ENCODE measurements around the gene BCORL1.

DNA sequence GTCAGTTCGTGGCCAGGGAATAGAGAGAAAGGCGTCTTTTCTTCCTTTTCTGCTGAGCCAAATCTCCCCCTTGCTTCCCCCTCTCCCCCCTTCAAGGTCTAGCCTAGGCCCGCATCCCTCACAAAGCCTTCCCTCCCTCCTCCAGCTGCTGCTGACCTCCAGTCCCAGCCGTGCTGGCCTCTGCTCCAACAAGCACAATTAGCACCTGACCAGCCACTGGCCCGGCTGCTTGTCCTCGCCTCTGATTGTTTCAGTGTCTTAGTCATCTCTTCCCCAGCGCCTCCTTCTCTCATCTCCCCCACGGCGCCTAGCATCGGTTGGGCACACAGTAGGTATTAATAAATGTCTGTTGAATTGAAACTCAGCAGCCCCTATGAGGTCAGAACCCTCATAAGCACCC, 123.6 kb downstream of the BCORL1 start:
- TF ChIP-seq, protein P1, sequence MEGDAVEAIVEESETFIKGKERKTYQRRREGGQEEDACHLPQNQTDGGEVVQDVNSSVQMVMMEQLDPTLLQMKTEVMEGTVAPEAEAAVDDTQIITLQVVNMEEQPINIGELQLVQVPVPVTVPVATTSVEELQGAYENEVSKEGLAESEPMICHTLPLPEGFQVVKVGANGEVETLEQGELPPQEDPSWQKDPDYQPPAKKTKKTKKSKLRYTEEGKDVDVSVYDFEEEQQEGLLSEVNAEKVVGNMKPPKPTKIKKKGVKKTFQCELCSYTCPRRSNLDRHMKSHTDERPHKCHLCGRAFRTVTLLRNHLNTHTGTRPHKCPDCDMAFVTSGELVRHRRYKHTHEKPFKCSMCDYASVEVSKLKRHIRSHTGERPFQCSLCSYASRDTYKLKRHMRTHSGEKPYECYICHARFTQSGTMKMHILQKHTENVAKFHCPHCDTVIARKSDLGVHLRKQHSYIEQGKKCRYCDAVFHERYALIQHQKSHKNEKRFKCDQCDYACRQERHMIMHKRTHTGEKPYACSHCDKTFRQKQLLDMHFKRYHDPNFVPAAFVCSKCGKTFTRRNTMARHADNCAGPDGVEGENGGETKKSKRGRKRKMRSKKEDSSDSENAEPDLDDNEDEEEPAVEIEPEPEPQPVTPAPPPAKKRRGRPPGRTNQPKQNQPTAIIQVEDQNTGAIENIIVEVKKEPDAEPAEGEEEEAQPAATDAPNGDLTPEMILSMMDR (IDR thresholded peaks at IDR 0.05) = no peak
- TF ChIP-seq POLR2A (IDR thresholded peaks at IDR 0.05) = no peak

All from esophagus squamous epithelium (tissue), 4 donors.